ENCODE measurements around the gene KRT9. TPM values are rescaled to one million over a fixed set of nuclear protein-coding genes. Genes with fewer than 3 reads are reported as not detected.

Gene KRT9
- total RNA-seq, 1 experiment from 2014 or later = 0.15 TPM

DNA sequence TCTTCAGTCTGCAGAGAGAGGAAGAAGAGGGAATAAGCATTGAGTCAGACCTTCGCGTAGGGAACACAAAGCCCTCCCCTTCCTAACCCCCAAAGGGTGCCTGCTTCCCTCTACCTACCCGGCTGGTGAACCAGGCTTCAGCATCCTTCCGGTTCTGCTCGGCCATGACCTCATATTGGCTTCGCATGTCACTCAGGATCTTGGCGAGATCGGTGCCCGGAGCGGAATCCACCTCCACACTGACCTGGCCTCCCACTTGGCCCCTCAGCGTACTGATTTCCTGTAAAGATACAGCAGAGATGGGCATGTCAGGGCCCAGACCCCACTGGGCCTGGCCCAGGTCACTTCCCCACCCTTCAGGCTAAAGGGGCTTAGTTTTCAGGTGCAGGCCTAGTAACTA lies 47.6 kb downstream of the KRT9 start:
- ChIA-PET CTCF (interaction anchor here (2.8 to 8.9 kb wide), 2 partner anchors 25 to 124 kb away, joined by 17 to 77 read pairs; no protein-coding TSS in a partner anchor), POLR2A (interaction anchor here (1.7 to 12.9 kb wide), 3 partner anchors 25 to 165 kb away, joined by 7 to 148 read pairs (median 37); partner anchors contain the start of gene EIF1), RAD21 (ENCODE audit: low non-redundant PET in 1 of 2, low total read pairs in 2 of 2, uncharacterized antibody in 2 of 2, unreplicated experiment in 2 of 2) (interaction anchor here (0.9 to 1.4 kb wide), 3 partner anchors 23 to 25 kb away, joined by 4 to 6 read pairs (median 5); no protein-coding TSS in a partner anchor)
- H3K9me3 ChIP-seq (ENCODE audit: control insufficient read depth in 1 of 2, insufficient read depth in 1 of 2, low read depth in 1 of 2, low read length in 2 of 2) = no peaks in the 10 kb centered on the region
- H3K4me2 ChIP-seq (ENCODE audit: low read length) = peak overlapping the region; percentile 78
- peak overlapping the region; percentile 10 to 17; a peak in 2 of 4 replicates for H3K4me3 ChIP-seq (replicated peaks in 1 of 2; ENCODE audit: low read depth in 1 of 2, low read length in 2 of 2)
- intact Hi-C loops (cut with micrococcal nuclease) = no loop called here
- H3K36me3 ChIP-seq (ENCODE audit: control insufficient read depth in 1 of 2, insufficient read depth in 2 of 2, low read length in 2 of 2) = peaks cover 3 to 24% of the 10 kb centered on the region in 2 experiments; a peak in 3 of 4 replicates
- DNase-seq (ENCODE audit: low read depth, low spot score) (no peak), ATAC-seq (no peak)
- no peaks in the 10 kb centered on the region for H3K9me2 ChIP-seq (ENCODE audit: insufficient read depth)
- peak overlapping the region; percentile 99 for H3K9ac ChIP-seq (ENCODE audit: low read length)
- no peaks in the 10 kb centered on the region; the same call in 1 of the 2 replicates for H4K20me1 ChIP-seq (ENCODE audit: insufficient read depth)
- peak overlapping the region; percentile 99 for H3K27ac ChIP-seq (ENCODE audit: low read depth, low read length)
- peaks cover 40% of the 10 kb centered on the region for H3K79me2 ChIP-seq (ENCODE audit: insufficient read depth, low read length)
- no peaks in the 10 kb centered on the region for H3K27me3 ChIP-seq (ENCODE audit: insufficient read depth, low read length)
- no peak for TF ChIP-seq EZH2 (IDR thresholded peaks at IDR 0.05)
- TF ChIP-seq CBX3 (IDR thresholded peaks at IDR 0.05; ENCODE audit: low read depth) = no peak
- TF ChIP-seq ZFX (IDR thresholded peaks at IDR 0.05) = no peak
- TF ChIP-seq POLR2AphosphoS5 (IDR thresholded peaks at IDR 0.05; ENCODE audit: low read depth, low read length) = peak; percentile 13; the same call in 1 of the 2 replicates
- no TSS peak for BruUV-seq (replicated peaks)
- H3K4me1 ChIP-seq (ENCODE audit: control insufficient read depth in 1 of 2, insufficient read depth in 2 of 2, low read length in 2 of 2) = peaks cover 74 to 89% of the 10 kb centered on the region in 2 experiments
- H2AFZ ChIP-seq (ENCODE audit: low read depth, low read length, poor library complexity, severe bottlenecking) = no peak overlapping the region

DNA sequence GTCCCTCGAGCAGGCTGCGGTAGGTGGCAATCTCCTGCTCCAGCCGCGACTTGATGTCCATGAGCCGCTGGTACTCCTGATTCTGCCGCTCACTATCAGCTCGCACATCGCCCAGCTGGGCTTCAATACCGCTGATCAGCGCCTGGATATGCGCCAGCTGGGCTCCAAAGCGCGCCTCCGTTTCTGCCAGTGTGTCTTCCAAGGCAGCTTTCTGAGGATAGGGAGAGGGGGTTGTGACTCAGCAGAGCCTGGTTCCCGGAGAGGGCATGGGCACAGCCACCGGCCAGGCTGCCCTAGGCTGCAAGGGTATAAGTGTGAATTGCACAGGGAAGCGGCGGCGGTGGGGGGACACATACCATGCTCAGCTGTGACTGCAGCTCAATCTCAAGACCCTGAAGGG lies 48.1 kb downstream of the KRT9 start:
- no peaks in the 10 kb centered on the region for H3K27me3 ChIP-seq (ENCODE audit: insufficient read depth, low read length)
- ATAC-seq (no peak), DNase-seq (ENCODE audit: low read depth, low spot score) (peak; percentile 52)
- CTCF ChIA-PET = interaction anchor here (8.9 kb wide), 1 partner anchor 26 kb away, joined by 77 read pairs; no protein-coding TSS in a partner anchor
- H3K79me2 ChIP-seq (ENCODE audit: insufficient read depth, low read length) = peaks cover 36% of the 10 kb centered on the region
- intact Hi-C loops (cut with micrococcal nuclease) = no loop called here
- BruUV-seq (replicated peaks) = TSS peak; percentile 24
- peak overlapping the region; percentile 99 for H3K9ac ChIP-seq (ENCODE audit: low read length)
- H3K9me2 ChIP-seq (ENCODE audit: insufficient read depth) = no peaks in the 10 kb centered on the region
- no peaks in the 10 kb centered on the region; the same call in 1 of the 2 replicates for H4K20me1 ChIP-seq (ENCODE audit: insufficient read depth)
- RAD21 ChIA-PET (ENCODE audit: low non-redundant PET in 1 of 2, low total read pairs in 2 of 2, uncharacterized antibody in 2 of 2, unreplicated experiment in 2 of 2) = interaction anchor here (0.9 to 1.4 kb wide), 3 partner anchors 24 to 25 kb away, joined by 4 to 6 read pairs (median 5); no protein-coding TSS in a partner anchor
- H3K4me1 ChIP-seq (ENCODE audit: control insufficient read depth in 1 of 2, insufficient read depth in 2 of 2, low read length in 2 of 2) = peaks cover 74 to 89% of the 10 kb centered on the region in 2 experiments
- H3K4me3 ChIP-seq (replicated peaks in 1 of 2; ENCODE audit: low read depth in 1 of 2, low read length in 2 of 2) = peak overlapping the region; percentile 5 to 10; a peak in 2 of 4 replicates
- peak overlapping the region; percentile 99 for H3K27ac ChIP-seq (ENCODE audit: low read depth, low read length)
- H3K9me3 ChIP-seq (ENCODE audit: control insufficient read depth in 1 of 2, insufficient read depth in 1 of 2, low read depth in 1 of 2, low read length in 2 of 2) = no peaks in the 10 kb centered on the region
- peaks cover 3 to 24% of the 10 kb centered on the region in 2 experiments; a peak in 3 of 4 replicates for H3K36me3 ChIP-seq (ENCODE audit: control insufficient read depth in 1 of 2, insufficient read depth in 2 of 2, low read length in 2 of 2)
- TF ChIP-seq YY1 (IDR thresholded peaks at IDR 0.05; ENCODE audit: extremely low read depth, insufficient replicate concordance, low read depth, low read length) (no peak), POLR2AphosphoS5 (IDR thresholded peaks at IDR 0.05; ENCODE audit: low read depth, low read length) (peak; percentile 26; the same call in 1 of the 2 replicates), EGR1 (IDR thresholded peaks at IDR 0.05; ENCODE audit: low read depth) (no peak), ZFX (IDR thresholded peaks at IDR 0.05) (no peak), TCF7L2 (IDR thresholded peaks at IDR 0.05; ENCODE audit: borderline replicate concordance, extremely low read depth, insufficient read depth, insufficient read length) (no peak)
- peak overlapping the region; percentile 78 for H3K4me2 ChIP-seq (ENCODE audit: low read length)
- no peak overlapping the region for H2AFZ ChIP-seq (ENCODE audit: low read depth, low read length, poor library complexity, severe bottlenecking)
- POLR2A ChIA-PET = interaction anchor here (12.9 kb wide), 1 partner anchor 25 kb away, joined by 148 read pairs; no protein-coding TSS in a partner anchor
